ENCODE measurements around the gene MADCAM1. TPM values are rescaled to one million over a fixed set of nuclear protein-coding genes. Genes with fewer than 3 reads are reported as not detected.

The MADCAM1 gene
- total and polyA plus RNA-seq, 7 donors, result 0.08 to 1.8 (median 0.33) TPM

DNA sequence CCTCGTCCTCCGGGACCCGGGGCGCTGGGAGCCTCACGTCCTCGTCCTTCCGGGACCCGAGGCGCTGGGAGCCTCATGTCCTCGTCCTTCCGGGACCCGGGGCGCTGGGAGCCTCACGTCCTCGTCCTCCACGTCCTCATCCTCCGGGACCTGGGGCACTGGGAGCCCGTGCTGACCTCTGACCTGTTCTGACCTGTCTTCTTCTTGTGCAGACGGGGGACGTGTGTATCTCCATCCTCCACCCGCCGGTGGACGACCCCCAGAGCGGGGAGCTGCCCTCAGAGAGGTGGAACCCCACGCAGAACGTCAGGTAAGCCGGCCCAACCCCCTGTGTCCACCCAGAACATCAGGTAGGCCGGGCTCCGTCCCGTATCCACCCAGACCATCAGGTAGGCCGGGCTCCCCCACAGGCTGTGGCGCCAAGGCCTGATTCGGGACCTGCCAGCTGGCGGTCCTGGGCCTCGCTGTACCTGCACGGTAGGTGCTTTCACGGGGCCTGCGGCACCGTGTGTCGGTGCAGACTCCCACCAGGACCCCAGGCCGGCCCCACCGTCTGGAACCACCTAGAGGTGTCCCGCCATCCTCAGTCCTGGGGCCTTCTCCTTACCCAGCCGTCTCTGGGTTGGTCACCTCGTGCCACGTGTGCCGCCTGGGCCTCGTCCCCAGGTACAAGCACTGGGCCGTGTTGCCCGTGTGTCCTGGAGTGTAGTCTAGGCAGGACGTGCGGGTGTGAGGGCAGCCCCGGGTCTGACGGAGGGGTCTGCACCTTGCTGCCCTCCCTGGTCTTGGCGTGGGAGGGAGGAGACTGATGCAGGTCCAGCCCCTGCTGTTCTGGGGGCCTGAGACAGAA lies 40.0 kb downstream of the MADCAM1 start:
- H3K36me3 ChIP-seq (ENCODE audit: insufficient read depth in 1 of 2, low read depth in 1 of 2), result peaks cover 0 to 46% of the 10 kb centered on the region in 2 donors

DNA sequence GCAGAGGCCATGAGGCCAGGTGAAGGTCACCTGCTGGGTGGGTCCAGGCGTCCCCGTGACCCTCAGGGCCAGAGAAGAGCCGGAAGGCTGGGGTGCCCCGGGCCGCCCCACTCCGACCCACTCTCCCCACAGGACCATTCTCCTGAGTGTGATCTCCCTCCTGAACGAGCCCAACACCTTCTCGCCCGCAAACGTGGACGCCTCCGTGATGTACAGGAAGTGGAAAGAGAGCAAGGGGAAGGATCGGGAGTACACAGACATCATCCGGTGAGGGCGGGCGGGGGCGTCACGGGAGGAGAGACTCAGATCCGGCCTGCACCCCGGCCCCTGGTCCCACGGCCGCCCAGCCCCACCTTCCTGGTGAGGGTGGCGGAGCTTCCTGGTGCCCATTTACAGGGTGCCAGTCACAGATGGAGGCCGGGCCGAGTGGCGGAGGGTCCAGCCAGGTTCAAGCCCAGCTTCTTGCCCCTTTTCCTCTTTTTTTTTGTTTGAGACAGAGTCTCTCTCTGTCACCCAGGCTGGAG lies 40.7 kb downstream of the MADCAM1 start:
- intact Hi-C loops (cut with DNase I), result no loop called here
- DNase-seq, result no peak
- Histone ChIP-seq H3K27ac (no peak overlapping the region), H3K27me3 (ENCODE audit: insufficient read depth in 3 of 3, low read length in 2 of 3) (no peaks in the 10 kb centered on the region), H3K4me1 (peaks cover 32% of the 10 kb centered on the region), H3K9me3 (no peaks in the 10 kb centered on the region), H3K4me3 (no peak overlapping the region), H3K36me3 (ENCODE audit: insufficient read depth in 1 of 2, low read depth in 1 of 2) (peaks cover 0 to 53% of the 10 kb centered on the region in 2 donors)
- TF ChIP-seq, protein P1, sequence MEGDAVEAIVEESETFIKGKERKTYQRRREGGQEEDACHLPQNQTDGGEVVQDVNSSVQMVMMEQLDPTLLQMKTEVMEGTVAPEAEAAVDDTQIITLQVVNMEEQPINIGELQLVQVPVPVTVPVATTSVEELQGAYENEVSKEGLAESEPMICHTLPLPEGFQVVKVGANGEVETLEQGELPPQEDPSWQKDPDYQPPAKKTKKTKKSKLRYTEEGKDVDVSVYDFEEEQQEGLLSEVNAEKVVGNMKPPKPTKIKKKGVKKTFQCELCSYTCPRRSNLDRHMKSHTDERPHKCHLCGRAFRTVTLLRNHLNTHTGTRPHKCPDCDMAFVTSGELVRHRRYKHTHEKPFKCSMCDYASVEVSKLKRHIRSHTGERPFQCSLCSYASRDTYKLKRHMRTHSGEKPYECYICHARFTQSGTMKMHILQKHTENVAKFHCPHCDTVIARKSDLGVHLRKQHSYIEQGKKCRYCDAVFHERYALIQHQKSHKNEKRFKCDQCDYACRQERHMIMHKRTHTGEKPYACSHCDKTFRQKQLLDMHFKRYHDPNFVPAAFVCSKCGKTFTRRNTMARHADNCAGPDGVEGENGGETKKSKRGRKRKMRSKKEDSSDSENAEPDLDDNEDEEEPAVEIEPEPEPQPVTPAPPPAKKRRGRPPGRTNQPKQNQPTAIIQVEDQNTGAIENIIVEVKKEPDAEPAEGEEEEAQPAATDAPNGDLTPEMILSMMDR (IDR thresholded peaks at IDR 0.05), result no peak
- no peak for ATAC-seq
- WGBS, 3 donors, result 95 to 96% (median 96%) methylated on average over 26 of the region's 26 CpGs

More for the DNA sequence above, 40.0 kb downstream of the MADCAM1 start:
- Histone ChIP-seq H3K9me3 (no peaks in the 10 kb centered on the region), H3K4me3 (no peak overlapping the region), H3K27ac (no peak overlapping the region), H3K4me1 (peaks cover 32% of the 10 kb centered on the region), H3K27me3 (ENCODE audit: insufficient read depth in 3 of 3, low read length in 2 of 3) (no peaks in the 10 kb centered on the region)
- no peak for ATAC-seq
- intact Hi-C loops (cut with DNase I), result no loop called here
- DNase-seq, result no peak
- TF ChIP-seq, protein P1 (IDR thresholded peaks at IDR 0.05), result no peak
- whole genome bisulfite sequencing, 3 donors, result 89 to 90% (median 89%) methylated on average over 51 to 55 of the region's 55 CpGs

DNA sequence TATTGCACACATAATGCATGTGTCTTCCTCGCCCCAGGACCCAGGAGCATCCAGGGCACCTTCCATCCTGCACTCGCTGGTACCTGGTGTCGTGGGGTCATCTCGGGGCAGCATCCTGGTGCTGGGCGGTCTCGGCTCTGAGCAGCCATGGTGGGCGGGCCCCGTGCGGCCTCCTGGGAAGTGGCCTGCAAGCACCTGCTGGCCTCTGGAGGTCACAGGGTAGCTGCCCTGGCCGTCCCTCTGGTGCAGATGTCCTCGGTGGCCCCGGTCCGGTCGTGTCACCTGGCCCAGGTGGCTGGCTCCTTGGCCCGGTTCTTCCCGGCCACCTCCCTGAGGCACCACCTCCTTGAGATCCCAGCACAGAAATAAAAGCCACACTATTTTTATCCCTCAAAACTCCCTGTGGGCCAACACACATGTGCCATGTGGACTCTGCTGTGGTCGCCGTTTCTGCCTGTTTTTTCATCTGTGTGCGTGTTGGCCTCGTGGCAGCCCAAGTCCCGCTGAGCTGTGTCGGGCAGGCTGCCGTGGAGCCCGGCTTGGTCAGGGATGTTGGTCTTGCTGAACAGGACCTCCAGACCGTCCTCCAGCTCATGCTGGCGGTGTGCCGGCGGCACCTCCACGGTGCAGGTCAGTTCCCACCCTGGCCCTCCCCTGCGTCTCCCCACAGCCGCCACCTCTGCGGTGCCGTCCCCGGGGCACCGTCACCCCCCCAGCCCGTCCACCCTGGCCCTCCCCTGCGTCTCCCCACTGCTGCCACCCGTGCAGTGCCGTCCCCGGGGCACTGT lies 42.5 kb downstream of the MADCAM1 start:
- intact Hi-C loops (cut with DNase I), result no loop called here
- Histone ChIP-seq H3K27me3 (ENCODE audit: insufficient read depth in 3 of 3, low read length in 2 of 3) (no peaks in the 10 kb centered on the region), H3K4me3 (no peak overlapping the region), H3K9me3 (no peaks in the 10 kb centered on the region), H3K36me3 (ENCODE audit: insufficient read depth in 1 of 2, low read depth in 1 of 2) (peaks cover 0 to 66% of the 10 kb centered on the region in 2 donors), H3K4me1 (peaks cover 24% of the 10 kb centered on the region), H3K27ac (no peak overlapping the region)
- ATAC-seq, result peak in 1 of 4 donors; percentile 22
- WGBS, 3 donors, result 55 to 85% (median 79%) methylated on average over 39 to 40 of the region's 40 CpGs
- no peak for DNase-seq
- TF ChIP-seq, protein P1 (IDR thresholded peaks at IDR 0.05), result no peak

DNA sequence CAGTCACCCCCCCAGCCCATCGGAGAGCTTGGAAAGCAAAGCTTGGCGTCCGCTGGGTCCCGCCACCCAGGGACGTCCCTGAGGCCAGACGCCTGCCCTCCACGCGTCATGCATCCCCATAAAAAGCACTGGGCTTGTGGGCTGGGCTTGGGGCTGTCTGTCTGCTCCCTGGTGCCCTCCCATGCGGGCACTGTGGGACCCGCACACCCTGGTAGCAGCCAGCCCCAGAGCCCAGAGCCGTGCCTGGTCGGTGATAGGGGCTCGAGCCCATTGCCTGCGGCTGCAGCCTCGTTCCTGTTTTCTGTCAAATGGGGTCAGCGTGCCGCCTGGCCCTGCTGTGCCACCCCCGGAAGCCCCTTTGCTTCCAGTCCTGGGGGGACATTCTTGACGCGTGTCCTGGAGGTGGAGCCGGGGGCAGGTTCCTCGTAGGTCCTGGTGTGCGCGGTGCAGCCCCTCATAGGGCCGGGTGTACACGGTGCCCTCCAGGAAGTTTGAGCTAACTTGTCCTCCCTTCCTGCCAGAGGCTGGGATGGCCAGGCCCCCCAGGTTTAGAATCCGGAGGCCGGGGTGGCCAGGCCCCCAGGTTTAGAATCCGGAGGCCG lies 43.2 kb downstream of the MADCAM1 start:
- peaks cover 0 to 66% of the 10 kb centered on the region in 2 donors for H3K36me3 ChIP-seq (ENCODE audit: insufficient read depth in 1 of 2, low read depth in 1 of 2)
- H3K4me1 ChIP-seq, result peaks cover 20% of the 10 kb centered on the region
- WGBS, 3 donors, result 74 to 91% (median 86%) methylated on average over 30 of the region's 30 CpGs
- no peak for ATAC-seq
- TF ChIP-seq, protein P1 (IDR thresholded peaks at IDR 0.05), result no peak
- no peak overlapping the region for H3K27ac ChIP-seq
- H3K4me3 ChIP-seq, result no peak overlapping the region
- no peaks in the 10 kb centered on the region for H3K9me3 ChIP-seq
- intact Hi-C loops (cut with DNase I), result no loop called here
- H3K27me3 ChIP-seq (ENCODE audit: insufficient read depth in 3 of 3, low read length in 2 of 3), result no peaks in the 10 kb centered on the region
- no peak for DNase-seq

Data from psoas muscle (tissue), 8 donors.